ENCODE data around the gene VWA5B2.

The VWA5B2 gene

DNA sequence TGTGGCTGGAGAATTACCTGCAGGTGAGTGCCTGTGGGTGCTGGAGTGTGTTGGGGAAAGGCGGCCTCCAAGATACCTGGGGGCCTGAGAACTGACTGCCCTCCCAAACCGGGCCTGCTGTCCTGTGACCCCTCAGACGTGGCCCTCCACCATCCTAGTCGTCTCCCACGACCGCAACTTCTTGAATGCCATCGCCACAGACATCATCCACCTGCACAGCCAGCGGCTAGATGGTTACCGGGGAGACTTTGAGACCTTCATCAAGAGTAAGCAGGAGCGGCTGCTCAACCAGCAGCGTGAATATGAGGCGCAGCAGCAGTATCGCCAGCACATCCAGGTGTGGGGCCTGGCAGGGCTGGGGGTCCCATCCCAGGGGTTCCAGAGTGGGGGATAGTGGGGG is 40.0 kb upstream of the VWA5B2 start:
- Histone ChIP-seq H3K36me3 (ENCODE audit: low read length) (peaks cover 6% of the 10 kb centered on the region; the same call in 1 of the 2 replicates), H3K27ac (ENCODE audit: low read depth, low read length) (no peak overlapping the region), H3K9ac (ENCODE audit: low read length) (no peak overlapping the region)

DNA sequence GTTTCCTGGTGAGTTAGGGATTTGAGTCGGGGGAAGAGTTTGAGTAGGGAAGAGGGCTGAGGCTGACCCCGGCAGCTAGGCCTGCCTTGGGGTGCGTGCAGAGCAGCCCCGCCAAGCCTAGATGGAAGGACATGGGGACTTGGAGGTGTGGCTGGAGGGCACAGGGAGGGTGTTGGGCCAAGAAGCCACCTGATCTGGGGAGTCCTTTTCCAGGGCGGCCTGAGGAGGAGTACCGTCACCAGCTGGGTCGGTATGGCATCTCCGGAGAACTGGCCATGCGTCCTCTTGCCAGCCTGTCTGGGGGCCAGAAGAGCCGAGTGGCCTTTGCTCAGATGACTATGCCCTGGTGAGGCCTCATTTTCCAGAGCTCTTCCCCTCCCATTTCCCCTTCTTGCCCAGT is 36.5 kb upstream of the VWA5B2 start:
- no peak overlapping the region for H2AFZ ChIP-seq (ENCODE audit: low read depth, low read length, severe bottlenecking)
- TF ChIP-seq, protein P1, sequence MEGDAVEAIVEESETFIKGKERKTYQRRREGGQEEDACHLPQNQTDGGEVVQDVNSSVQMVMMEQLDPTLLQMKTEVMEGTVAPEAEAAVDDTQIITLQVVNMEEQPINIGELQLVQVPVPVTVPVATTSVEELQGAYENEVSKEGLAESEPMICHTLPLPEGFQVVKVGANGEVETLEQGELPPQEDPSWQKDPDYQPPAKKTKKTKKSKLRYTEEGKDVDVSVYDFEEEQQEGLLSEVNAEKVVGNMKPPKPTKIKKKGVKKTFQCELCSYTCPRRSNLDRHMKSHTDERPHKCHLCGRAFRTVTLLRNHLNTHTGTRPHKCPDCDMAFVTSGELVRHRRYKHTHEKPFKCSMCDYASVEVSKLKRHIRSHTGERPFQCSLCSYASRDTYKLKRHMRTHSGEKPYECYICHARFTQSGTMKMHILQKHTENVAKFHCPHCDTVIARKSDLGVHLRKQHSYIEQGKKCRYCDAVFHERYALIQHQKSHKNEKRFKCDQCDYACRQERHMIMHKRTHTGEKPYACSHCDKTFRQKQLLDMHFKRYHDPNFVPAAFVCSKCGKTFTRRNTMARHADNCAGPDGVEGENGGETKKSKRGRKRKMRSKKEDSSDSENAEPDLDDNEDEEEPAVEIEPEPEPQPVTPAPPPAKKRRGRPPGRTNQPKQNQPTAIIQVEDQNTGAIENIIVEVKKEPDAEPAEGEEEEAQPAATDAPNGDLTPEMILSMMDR (IDR thresholded peaks at IDR 0.05; ENCODE audit: insufficient read depth, low read length, poor library complexity, severe bottlenecking) = no peak
- no peak for TF ChIP-seq EZH2phosphoT487 (conservative IDR thresholded peaks at IDR 0.05; ENCODE audit: low read length)
- H3K4me3 ChIP-seq (ENCODE audit: insufficient read depth, low read length, poor library complexity, severe bottlenecking) = no peak overlapping the region
- no peak overlapping the region for H3K4me2 ChIP-seq (ENCODE audit: low read depth, low read length, poor library complexity, severe bottlenecking)
- peaks cover 6% of the 10 kb centered on the region; the same call in 1 of the 2 replicates for H3K36me3 ChIP-seq (ENCODE audit: low read length)
- no peaks in the 10 kb centered on the region for H3K9me3 ChIP-seq (ENCODE audit: insufficient read depth, low read length)
- no peaks in the 10 kb centered on the region for H3K27me3 ChIP-seq (ENCODE audit: low read length)
- H3K9me2 ChIP-seq (replicated peaks; ENCODE audit: insufficient read depth, low read length) = no peaks in the 10 kb centered on the region
- no peaks in the 10 kb centered on the region for H4K20me1 ChIP-seq (ENCODE audit: low read depth, low read length)
- no peak overlapping the region for H3K27ac ChIP-seq (ENCODE audit: low read depth, low read length)
- H3K79me2 ChIP-seq (ENCODE audit: insufficient read depth, low read length) = peaks cover 11% of the 10 kb centered on the region; the same call in 1 of the 2 replicates
- H3K9ac ChIP-seq (ENCODE audit: low read length) = no peak overlapping the region
- no peaks in the 10 kb centered on the region for H3F3A ChIP-seq (ENCODE audit: insufficient read depth)

More for the DNA sequence above, 40.0 kb upstream of the VWA5B2 start:
- peaks cover 29% of the 10 kb centered on the region for H3K79me2 ChIP-seq (ENCODE audit: insufficient read depth, low read length)
- no peak overlapping the region for H3K4me2 ChIP-seq (ENCODE audit: low read depth, low read length, poor library complexity, severe bottlenecking)
- no peaks in the 10 kb centered on the region for H4K20me1 ChIP-seq (ENCODE audit: low read depth, low read length)
- 0 out of 2 replicates have a peak, but pooled peaks cover under 1% of the 10 kb centered on the region for H3F3A ChIP-seq (ENCODE audit: insufficient read depth)
- H3K9me3 ChIP-seq (ENCODE audit: insufficient read depth, low read length) = no peaks in the 10 kb centered on the region
- H3K4me3 ChIP-seq (ENCODE audit: insufficient read depth, low read length, poor library complexity, severe bottlenecking) = no peak overlapping the region
- H3K9me2 ChIP-seq (replicated peaks; ENCODE audit: insufficient read depth, low read length) = no peaks in the 10 kb centered on the region
- no peak overlapping the region for H2AFZ ChIP-seq (ENCODE audit: low read depth, low read length, severe bottlenecking)
- no peaks in the 10 kb centered on the region for H3K27me3 ChIP-seq (ENCODE audit: low read length)
- TF ChIP-seq, protein P1 (IDR thresholded peaks at IDR 0.05; ENCODE audit: insufficient read depth, low read length, poor library complexity, severe bottlenecking) = no peak

DNA sequence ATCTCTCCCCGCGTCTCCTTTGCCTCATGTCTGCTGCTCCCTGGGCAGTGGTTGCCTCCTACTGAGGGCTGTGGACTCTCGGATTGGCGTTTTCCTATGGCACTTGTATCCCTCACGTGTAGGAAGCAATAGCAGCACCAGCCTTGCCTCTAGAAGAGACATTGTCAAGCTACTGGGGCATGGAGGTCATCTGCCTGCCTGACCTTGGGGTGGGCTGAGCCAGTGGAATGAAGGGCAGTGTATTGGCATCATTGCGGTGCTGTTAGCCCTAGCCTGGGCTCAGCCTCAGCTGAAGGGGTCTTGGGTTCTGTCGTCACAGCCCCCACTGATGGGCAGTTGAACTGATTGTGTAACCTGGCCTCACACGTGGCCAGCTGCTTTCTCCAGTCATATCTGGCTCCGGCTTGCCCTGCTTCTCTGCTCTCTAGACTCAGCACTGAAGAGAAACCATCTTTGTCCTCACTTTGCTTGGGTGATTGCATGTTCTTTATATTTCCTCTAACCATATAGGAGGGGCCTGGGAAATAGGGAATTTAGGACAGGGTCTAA is 35.3 kb upstream of the VWA5B2 start:
- H3K4me3 ChIP-seq (ENCODE audit: insufficient read depth, low read length, poor library complexity, severe bottlenecking) = no peak overlapping the region
- H3K36me3 ChIP-seq (ENCODE audit: low read length) = peaks cover 6% of the 10 kb centered on the region; the same call in 1 of the 2 replicates
- H3K27me3 ChIP-seq (ENCODE audit: low read length) = no peaks in the 10 kb centered on the region
- no peak overlapping the region for H3K4me2 ChIP-seq (ENCODE audit: low read depth, low read length, poor library complexity, severe bottlenecking)
- H3K27ac ChIP-seq (ENCODE audit: low read depth, low read length) = no peak overlapping the region
- no peaks in the 10 kb centered on the region for H3K79me2 ChIP-seq (ENCODE audit: insufficient read depth, low read length)
- no peaks in the 10 kb centered on the region for H4K20me1 ChIP-seq (ENCODE audit: low read depth, low read length)
- no peak for TF ChIP-seq EZH2phosphoT487 (conservative IDR thresholded peaks at IDR 0.05; ENCODE audit: low read length)
- TF ChIP-seq, protein P1 (IDR thresholded peaks at IDR 0.05; ENCODE audit: insufficient read depth, low read length, poor library complexity, severe bottlenecking) = no peak
- H3F3A ChIP-seq (ENCODE audit: insufficient read depth) = no peaks in the 10 kb centered on the region
- no peak overlapping the region for H2AFZ ChIP-seq (ENCODE audit: low read depth, low read length, severe bottlenecking)
- H3K9me2 ChIP-seq (replicated peaks; ENCODE audit: insufficient read depth, low read length) = no peaks in the 10 kb centered on the region
- H3K9me3 ChIP-seq (ENCODE audit: insufficient read depth, low read length) = no peaks in the 10 kb centered on the region
- no peak overlapping the region for H3K9ac ChIP-seq (ENCODE audit: low read length)
